Bronchial epithelial cell (primary cell): ENCODE measurements around the gene SLC41A3. TPM values are rescaled to one million over a fixed set of nuclear protein-coding genes. Genes with fewer than 3 reads are reported as not detected.

Experiments used
- DNase-seq: peaks from one replicate; pipeline ENCODE4 v3.0.0-alpha.2; 2010; ENCODE audit warnings: low read depth
- FAIRE-seq: peaks from 2 replicates; lab custom pipeline; 2011; peaks lifted over from hg19 to GRCh38; lab: Jason Lieb, UNC
- H3K27me3 ChIP-seq: 2 replicates; pipeline ENCODE4 v1.5.1; 2011; ENCODE audit warnings: low read length; ENCODE audit not compliant: control insufficient read depth, insufficient read depth
- H3K36me3 ChIP-seq: 2 replicates; pipeline ENCODE4 v1.5.1; 2011; ENCODE audit warnings: low read length; ENCODE audit not compliant: control insufficient read depth, insufficient read depth
- H3K4me3 ChIP-seq: 2 replicates; pipeline ENCODE4 v1.5.1; 2011; ENCODE audit warnings: mild to moderate bottlenecking, low read depth, low read length, control low read depth
- CTCF ChIP-seq: IDR thresholded peaks from 2 replicates; pipeline ENCODE4 v1.5.1; 2011; ENCODE audit warnings: mild to moderate bottlenecking, moderate library complexity, low read length, control low read depth, inconsistent platforms; ENCODE audit not compliant: insufficient read depth, severe bottlenecking
- total RNA-seq: library from RNA; depleted of rRNA; stranded (reverse); fragments of >200 nt; gene quantifications from 2 replicates; pipeline ENCODE4 v1.2.1, GENCODE V29; 2014

SLC41A3 gene
- total RNA-seq, 1 donor from 2014 or later, result 61.6 TPM

GRCh38 chr3:126016616-126017015 is 67.3 kb downstream of the SLC41A3 start:
- Histone ChIP-seq H3K27me3 (no peaks in the 10 kb centered on the region), H3K4me3 (no peak overlapping the region), H3K36me3 (no peaks in the 10 kb centered on the region)
- no peak for FAIRE-seq
- no peak for TF ChIP-seq CTCF
- no peak for DNase-seq

GRCh38 chr3:126015075-126015474 is 68.8 kb downstream of the SLC41A3 start:
- H3K36me3 ChIP-seq, result no peaks in the 10 kb centered on the region
- DNase-seq (no peak), FAIRE-seq (no peak)
- H3K4me3 ChIP-seq, result no peak overlapping the region
- no peaks in the 10 kb centered on the region for H3K27me3 ChIP-seq
- TF ChIP-seq CTCF, result no peak

- DNase-seq (no peak), FAIRE-seq (no peak)
- Histone ChIP-seq H3K4me3 (no peak overlapping the region), H3K36me3 (no peaks in the 10 kb centered on the region), H3K27me3 (no peaks in the 10 kb centered on the region)
- no peak for TF ChIP-seq CTCF
Observed at GRCh38 chr3:126014252-126014651, 69.7 kb downstream of the SLC41A3 start.

- DNase-seq, result no peak
- Histone ChIP-seq H3K27me3 (no peaks in the 10 kb centered on the region), H3K4me3 (no peak overlapping the region), H3K36me3 (no peaks in the 10 kb centered on the region)
- TF ChIP-seq CTCF, result no peak
- FAIRE-seq, result no peak
Observed at GRCh38 chr3:126013751-126014156, 70.2 kb downstream of the SLC41A3 start.

- FAIRE-seq, result no peak
- Histone ChIP-seq H3K4me3 (no peak overlapping the region), H3K27me3 (no peaks in the 10 kb centered on the region), H3K36me3 (no peaks in the 10 kb centered on the region)
- no peak for TF ChIP-seq CTCF
- no peak for DNase-seq
Observed at GRCh38 chr3:126009181-126009580, 74.7 kb downstream of the SLC41A3 start.

- H3K36me3 ChIP-seq, result no peaks in the 10 kb centered on the region
- no peak overlapping the region for H3K4me3 ChIP-seq
- FAIRE-seq, result peak; percentile 97
- no peaks in the 10 kb centered on the region for H3K27me3 ChIP-seq
- no peak for TF ChIP-seq CTCF
- DNase-seq, result no peak
Observed at GRCh38 chr3:126008219-126008618, 75.7 kb downstream of the SLC41A3 start.
